Motor neuron (in vitro differentiated cells): ENCODE results near the gene PLCB2. TPM values are rescaled to one million over a fixed set of nuclear protein-coding genes. Genes with fewer than 3 reads are reported as not detected.

Source experiments
- ATAC-seq, 8 experiments: fragments of 200-7000 bp; cut with Tn5 transposase; replicated peaks in 6 of 8; 2 replicates each; pipeline ENCODE4 v1.8.0; 2021; ENCODE audit warnings: mild to moderate bottlenecking in 8 of 8, moderate library complexity in 8 of 8
- H3K27ac ChIP-seq, 2 donors: fragments of 250-450 bp; sonication (Bioruptor Pico); 2 replicates each; pipeline ENCODE4 v1.9.0; 2021; ENCODE audit warnings: antibody characterized with exemption in 2 of 2, mild to moderate bottlenecking in 2 of 2, moderate library complexity in 1 of 2
- H3K4me1 ChIP-seq, 2 donors: fragments of 250-450 bp; sonication (Bioruptor Pico); replicated peaks in 1 of 2; 2 replicates each; pipeline ENCODE4 v1.6.1; 2021; ENCODE audit warnings: antibody characterized with exemption in 2 of 2, mild to moderate bottlenecking in 2 of 2, moderate library complexity in 1 of 2
- H3K4me3 ChIP-seq, 5 donors: fragments of 250-450 bp; sonication (Bioruptor Pico); 2 replicates each; pipeline ENCODE4 v1.9.0; 2021; ENCODE audit warnings: antibody characterized with exemption in 5 of 5, mild to moderate bottlenecking in 5 of 5, moderate library complexity in 4 of 5
- WGBS, 10 experiments: fragments of 450-650 bp; shearing (Covaris generic); methylation state at CpG; one replicate each; pipeline ENCODE4 v1.0.0; 2022; 5-methylcytosine and 5-hydroxymethylcytosine counted together
- in situ Hi-C, 9 experiments: fragments of 400-800 bp; cut with MboI; loops; one replicate each; pipeline ENCODE4 v1.15.0; 2021; ENCODE audit warnings: low sequenced_read_pairs in 9 of 9, low pct_unique_long_range_greater_than_20kb in 2 of 9; ENCODE audit not compliant: unreplicated experiment in 9 of 9
- total RNA-seq, 8 experiments: library from RNA; unstranded; fragments of 300-600 nt; gene quantifications; 2 replicates each; pipeline versions ENCODE4 v1.2.3 to v1.2.4, GENCODE V29; 2022

PLCB2 gene
- total RNA-seq, 8 experiments from 2014 or later: 0.87 to 3.3 (median 1.6) TPM

DNA sequence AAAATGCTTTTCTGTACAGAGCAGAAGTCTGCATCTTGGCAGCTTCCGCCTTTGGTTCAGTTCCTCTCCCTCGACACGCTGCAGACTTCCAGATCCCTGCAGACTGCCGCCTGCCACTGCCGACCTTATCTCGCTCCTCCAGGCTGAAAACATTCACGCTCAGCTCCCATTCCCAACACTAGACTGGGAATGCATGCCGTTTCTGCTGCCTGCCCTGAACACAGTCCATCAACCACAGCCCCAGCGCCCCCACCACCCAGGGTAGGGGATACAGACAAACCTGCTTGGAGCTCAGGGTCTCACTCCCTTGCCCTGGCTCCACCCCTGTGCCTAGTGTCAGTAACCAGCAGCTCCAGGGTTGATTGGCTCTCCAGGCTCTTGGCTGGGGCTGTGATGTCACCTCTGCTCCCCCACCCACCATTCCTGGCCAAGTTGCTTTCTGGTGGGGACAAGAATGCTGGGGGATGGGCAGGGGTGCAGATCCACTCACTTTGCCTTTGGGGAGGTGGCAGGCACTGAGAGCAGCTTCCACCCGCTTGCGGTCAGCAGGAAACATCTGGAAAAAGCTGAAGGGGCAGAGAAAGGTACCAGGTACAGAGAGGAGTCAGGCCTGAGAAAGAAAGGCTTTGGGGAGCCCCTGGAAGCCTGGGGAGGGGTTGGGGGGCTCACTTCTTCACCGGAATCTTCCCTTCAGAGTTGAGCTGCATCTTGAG is 6.1 kb downstream of the PLCB2 start:
- no peak overlapping the region for H3K4me3 ChIP-seq
- peak in 4 of 8 experiments; percentile 37 to 50 (median 44) for ATAC-seq
- 40 to 100% (median 65%) methylated on average over 1 to 8 of the region's 12 CpGs; no CpG with 5 or more reads in 2 of the 10 experiments for WGBS, 10 experiments
- H3K4me1 ChIP-seq: peaks cover under 1 to 8% of the 10 kb centered on the region in 2 donors
- in situ Hi-C loops: no loop called here
- H3K27ac ChIP-seq: no peak overlapping the region

DNA sequence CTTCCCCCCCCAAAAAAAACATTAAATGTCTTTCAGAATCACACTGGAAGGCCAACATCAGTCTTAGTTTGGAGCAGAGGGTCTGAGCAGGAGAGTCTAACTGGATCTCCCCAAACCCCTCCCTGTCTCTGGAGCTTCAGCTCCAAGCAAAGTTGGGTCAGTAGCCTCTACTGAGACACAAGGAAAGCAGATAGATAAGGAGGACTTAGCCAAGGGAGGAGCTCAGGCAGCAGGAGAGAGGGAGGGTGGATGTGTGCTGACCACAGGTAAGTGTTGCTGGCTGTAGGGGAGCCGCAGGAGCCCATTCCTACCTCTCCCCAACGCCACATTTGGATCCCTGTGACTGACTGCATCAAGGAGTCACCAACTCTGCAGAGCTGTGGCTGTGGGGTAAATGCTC is 7.0 kb downstream of the PLCB2 start:
- Histone ChIP-seq H3K4me1 (peaks cover 0 to 11% of the 10 kb centered on the region in 2 donors), H3K4me3 (no peak overlapping the region), H3K27ac (no peak overlapping the region)
- in situ Hi-C loops: no loop called here
- WGBS, 10 experiments: 14 to 90% methylated on average over 1 to 2 of the region's 2 CpGs; no CpG with 5 or more reads in 8 of the 10 experiments
- ATAC-seq: no peak

DNA sequence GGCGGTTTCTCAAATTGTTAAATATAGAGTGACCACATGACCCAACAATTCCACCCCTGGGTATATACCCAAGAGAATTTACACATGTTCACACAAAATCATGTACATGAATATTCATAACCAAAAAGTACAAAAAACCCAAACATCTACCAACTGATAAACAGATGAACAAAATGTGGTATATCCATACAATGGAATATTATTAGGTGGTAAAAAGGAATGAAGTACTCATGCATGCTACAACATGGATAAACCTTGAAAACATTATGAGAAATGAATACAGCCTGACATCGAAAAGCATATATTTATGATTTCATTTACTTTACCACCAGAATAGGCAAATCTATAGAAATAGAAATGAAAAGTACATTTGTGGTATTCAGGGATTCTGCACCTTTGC is 7.4 kb downstream of the PLCB2 start:
- 20 to 100% (median 90%) methylated on average over 1 to 2 of the region's 2 CpGs for WGBS, 10 experiments
- H3K4me1 ChIP-seq: peaks cover 0 to 14% of the 10 kb centered on the region in 2 donors
- no peak for ATAC-seq
- no peak overlapping the region for H3K4me3 ChIP-seq
- in situ Hi-C loops: no loop called here
- no peak overlapping the region for H3K27ac ChIP-seq

DNA sequence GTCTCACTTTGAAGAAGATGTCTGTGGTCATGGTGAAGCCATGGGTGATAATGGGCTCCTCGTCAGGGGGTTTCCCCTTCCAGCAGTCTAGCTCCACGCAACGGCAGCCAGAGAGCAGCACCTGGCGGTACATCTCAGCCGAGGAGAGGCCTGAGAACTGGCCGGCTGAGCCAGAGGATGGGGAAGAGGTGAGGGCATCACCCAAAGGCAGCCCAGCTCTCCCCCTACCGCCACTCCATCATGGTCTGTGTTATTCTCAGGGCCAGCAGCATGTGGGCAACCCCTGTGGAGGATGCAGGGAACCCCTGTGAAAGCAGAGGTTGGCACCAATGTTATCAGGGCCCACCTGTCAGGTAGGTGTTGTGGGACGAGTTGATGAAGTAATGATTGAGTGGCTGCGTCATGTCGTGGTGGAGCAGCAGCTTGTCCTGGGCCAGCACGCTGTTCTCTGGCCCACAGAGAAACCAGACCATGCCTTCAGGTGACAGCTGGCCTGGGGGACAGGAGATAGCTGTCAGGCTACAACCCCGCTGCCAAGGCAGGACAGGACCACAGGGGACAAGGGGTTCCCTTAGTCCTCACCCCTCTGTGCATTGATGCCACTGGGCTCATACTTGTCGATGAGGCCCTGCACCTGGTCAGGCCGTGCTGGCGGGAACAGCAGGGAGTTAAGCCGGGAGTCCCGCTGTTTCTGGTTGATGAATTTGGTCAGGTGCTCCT is 9.4 kb downstream of the PLCB2 start:
- 80 to 100% (median 88%) methylated on average over 1 to 7 of the region's 17 CpGs; no CpG with 5 or more reads in 4 of the 10 experiments for WGBS, 10 experiments
- no peak for ATAC-seq
- Histone ChIP-seq H3K27ac (no peak overlapping the region), H3K4me3 (no peak overlapping the region), H3K4me1 (peaks cover 14 to 29% of the 10 kb centered on the region in 2 donors)
- in situ Hi-C loops: no loop called here

DNA sequence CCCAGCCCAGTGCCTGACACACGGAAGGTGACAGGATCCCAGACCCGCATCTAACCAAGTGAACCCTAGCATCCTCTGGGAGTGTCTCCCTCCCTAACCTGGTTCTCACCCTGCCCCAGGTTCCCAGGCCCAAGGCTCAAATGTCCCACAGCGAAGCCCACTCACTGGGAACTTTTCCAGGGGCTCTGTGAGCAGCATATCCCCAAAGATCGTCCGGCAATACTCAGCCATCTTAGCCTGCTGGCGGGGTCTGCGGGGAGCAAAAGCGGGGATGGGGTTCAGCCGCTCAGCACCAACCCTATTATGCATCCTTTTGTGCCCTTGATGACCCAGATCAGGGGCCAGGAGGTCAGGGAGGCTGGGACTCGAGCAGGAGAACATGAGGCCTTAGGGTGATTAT is 10.4 kb downstream of the PLCB2 start:
- no peak for ATAC-seq
- in situ Hi-C loops: no loop called here
- Histone ChIP-seq H3K4me1 (peaks cover 22 to 39% of the 10 kb centered on the region in 2 donors), H3K27ac (no peak overlapping the region), H3K4me3 (no peak overlapping the region)
- 70 to 100% (median 75%) methylated on average over 1 to 4 of the region's 10 CpGs; no CpG with 5 or more reads in 7 of the 10 experiments for WGBS, 10 experiments

DNA sequence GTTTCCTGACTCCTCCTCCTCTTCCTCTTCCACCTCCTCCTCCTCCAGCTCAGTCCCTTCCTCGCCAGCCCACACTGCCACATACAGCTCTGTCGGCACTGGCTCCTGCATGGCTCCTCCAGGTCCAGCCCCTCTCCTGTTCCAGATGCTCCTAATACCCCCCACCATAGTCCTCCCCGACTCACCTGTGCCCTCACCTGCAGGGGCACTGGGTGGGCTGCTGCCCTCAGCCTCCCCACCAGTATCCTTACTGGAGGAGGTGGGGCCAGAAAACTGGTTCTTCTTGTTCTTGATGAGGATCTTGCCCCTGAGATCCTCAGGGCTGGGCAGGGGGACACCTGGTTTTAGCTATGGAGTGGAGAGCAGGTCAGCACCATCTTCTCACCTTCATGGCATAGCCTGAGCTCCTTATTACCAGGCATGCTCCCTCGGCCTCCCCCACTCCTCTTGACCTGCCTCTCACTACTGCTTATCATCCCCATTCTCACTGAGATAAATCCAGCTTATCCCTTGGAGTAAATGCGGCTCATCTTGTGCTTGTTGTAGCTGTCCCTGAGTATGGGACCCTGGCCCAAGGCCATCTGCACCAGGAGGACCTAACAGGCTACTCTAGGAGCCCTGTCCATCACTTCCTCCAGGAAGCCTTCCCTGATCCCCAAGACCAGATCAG is 11.0 kb downstream of the PLCB2 start:
- Histone ChIP-seq H3K27ac (no peak overlapping the region), H3K4me3 (no peak overlapping the region), H3K4me1 (peaks cover 24 to 44% of the 10 kb centered on the region in 2 donors)
- ATAC-seq: no peak
- 40 to 100% (median 78%) methylated on average over 1 to 4 of the region's 5 CpGs; no CpG with 5 or more reads in 5 of the 10 experiments for WGBS, 10 experiments
- in situ Hi-C loops: no loop called here

DNA sequence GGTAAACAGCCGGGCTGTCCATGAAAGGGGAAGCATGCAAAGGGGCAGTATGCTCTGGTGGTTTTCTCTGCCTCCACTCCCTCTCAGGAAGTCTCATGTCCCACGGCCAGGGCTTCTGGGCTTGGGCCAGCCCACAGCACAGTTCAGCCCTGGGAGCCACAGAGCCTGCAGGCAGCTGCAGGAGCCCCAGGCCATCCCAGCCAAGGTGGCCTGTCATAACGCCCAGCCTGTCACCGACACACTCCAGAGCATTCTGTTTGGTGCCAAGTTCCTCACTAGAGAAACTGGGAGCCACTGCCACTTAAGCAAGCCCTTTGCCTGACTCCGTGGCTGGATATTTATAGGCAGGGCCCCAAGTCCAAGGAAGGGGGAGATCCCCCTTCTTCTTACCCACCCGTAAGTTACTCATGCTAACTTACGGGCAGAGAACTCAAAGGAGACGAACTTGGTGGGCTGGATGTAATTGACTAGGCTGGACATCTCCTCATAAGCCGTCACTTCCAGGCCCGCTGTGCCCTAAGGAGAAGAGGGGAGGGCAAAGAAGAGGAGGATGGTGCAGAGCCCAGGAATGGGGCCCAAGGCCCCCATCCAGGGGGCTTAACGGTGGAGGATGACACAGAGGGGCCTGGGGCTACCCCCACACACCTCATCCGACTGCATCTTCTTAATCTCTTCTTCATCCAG is 11.7 kb downstream of the PLCB2 start:
- in situ Hi-C loops: no loop called here
- H3K27ac ChIP-seq: no peak overlapping the region
- ATAC-seq: no peak
- 0 to 100% (median 80%) methylated on average over 1 to 4 of the region's 12 CpGs for WGBS, 10 experiments
- peaks cover 31 to 46% of the 10 kb centered on the region in 2 donors for H3K4me1 ChIP-seq
- H3K4me3 ChIP-seq: no peak overlapping the region

DNA sequence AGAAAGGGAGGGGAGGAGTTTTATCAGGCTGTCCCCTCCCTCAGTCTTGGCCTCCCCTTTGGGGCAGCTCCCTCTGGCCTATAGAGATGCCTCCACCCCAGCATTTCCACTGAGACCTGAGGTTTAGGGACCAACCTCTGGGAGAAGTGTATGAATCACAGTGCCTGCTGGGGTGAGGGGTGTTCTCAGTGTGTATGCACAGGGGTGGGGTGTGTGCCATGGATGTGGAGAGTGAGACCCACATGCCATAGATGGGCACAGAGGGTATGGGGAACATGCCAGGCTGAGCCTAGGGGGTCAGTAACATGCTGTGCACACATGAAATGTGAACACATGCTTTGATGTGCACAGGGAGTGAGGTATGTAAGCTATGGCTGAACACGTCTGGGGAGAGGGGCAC is 12.4 kb downstream of the PLCB2 start:
- in situ Hi-C loops: no loop called here
- no peak overlapping the region for H3K27ac ChIP-seq
- H3K4me3 ChIP-seq: no peak overlapping the region
- WGBS, 10 experiments: 100% methylated on average over 1 of the region's 1 CpG; no CpG with 5 or more reads in 9 of the 10 experiments
- no peak for ATAC-seq
- peaks cover 36 to 52% of the 10 kb centered on the region in 2 donors for H3K4me1 ChIP-seq

DNA sequence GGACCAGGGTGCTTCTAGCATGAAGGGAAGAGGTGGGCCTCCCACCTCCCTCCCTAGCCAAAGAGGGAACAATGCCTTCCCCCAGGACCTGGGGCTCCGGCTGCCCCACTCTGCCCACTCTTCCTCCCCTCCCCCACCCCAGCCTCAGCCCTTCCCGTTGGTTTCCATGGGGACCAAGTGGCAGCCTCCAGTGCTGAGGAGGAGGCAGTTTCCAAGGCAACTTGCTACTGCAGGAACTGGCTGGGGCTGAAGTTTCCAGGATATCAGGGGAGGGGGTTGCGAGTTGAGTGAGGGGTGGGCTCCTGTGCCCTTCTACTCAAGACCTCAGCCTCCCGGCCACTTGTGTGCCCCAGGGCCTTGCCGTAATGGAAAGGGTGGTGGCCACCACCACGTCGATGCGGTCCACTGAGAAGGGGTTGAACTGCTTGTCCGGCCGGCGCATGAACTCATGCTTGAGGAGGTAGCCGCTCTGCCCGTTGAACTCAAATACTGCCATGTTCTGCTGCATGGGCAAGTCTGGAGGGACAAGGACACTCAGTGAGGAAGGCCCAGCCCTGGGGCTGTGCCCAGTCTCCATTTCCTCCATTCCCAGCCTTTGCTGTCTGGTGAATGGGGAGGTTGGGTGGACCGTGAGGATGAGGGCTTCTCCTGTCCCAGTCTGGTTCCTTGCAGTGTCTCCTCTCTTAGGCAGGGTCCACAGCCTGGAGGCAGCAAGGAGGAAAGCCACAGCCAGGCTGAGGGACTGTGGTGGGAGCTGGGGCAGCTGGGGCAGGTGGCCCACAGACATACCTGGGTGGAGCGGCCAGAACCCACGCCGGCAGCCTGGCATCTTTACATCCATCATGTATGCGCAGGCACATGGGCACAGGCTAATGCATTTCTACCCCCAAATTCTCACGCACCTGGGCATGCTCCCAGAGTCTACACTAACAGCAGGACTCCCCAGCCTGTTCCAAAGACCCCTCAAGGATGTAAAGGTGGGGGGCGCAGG is 13.5 kb downstream of the PLCB2 start:
- WGBS, 10 experiments: 60 to 100% (median 78%) methylated on average over 1 to 11 of the region's 20 CpGs; no CpG with 5 or more reads in 4 of the 10 experiments
- Histone ChIP-seq H3K27ac (peak overlapping the region in 1 of 2 donors; percentile 57), H3K4me3 (no peak overlapping the region), H3K4me1 (peaks cover 36 to 54% of the 10 kb centered on the region in 2 donors)
- in situ Hi-C loops: no loop called here
- peak in 5 of 8 experiments; percentile 63 to 71 (median 67) for ATAC-seq

DNA sequence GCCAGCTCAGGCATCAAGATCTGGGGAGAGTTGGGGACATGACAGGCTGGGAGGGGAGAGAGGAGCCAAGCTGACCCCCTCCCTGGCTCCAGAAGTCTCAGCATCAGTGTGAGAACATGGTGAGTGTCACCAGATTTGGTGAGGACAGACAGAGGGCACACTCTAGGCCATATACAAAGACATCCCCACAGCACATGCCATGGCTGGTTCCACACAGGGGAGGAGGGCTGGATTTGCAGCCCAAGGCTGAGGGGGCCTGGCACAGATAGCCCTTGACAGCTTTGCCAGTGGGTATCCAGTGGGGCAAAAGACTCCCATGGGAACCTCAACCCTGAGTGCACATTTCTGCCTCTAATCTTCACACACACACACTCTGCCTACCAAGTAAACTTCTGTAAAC is 14.7 kb downstream of the PLCB2 start:
- peak overlapping the region in 1 of 2 donors; percentile 57 for H3K27ac ChIP-seq
- in situ Hi-C loops: no loop called here
- no peak overlapping the region for H3K4me3 ChIP-seq
- peaks cover 36 to 56% of the 10 kb centered on the region in 2 donors for H3K4me1 ChIP-seq
- ATAC-seq: no peak

DNA sequence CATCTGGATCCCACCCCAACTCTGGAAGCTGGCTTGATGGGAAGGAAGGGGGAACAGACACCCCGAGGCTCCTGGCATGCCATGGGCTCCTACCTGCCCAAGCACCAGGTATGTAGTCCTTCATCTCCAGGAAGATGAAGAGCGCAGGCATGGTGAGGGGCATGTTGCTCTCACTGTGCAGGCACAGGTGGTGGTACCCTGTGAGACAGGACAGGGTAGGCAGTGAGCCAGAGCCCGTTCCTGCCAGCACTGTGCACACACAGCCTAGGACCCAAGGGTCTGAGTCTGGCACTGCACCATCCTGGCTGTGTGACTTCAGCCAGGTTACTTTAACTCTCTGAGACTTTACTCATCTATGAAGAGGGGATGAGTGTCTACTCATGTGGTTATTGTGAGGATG is 15.5 kb downstream of the PLCB2 start:
- no peak overlapping the region for H3K27ac ChIP-seq
- no peak overlapping the region for H3K4me3 ChIP-seq
- in situ Hi-C loops: no loop called here
- no peak for ATAC-seq
- peaks cover 36 to 58% of the 10 kb centered on the region in 2 donors for H3K4me1 ChIP-seq
- WGBS, 10 experiments: 100% methylated on average over 1 of the region's 3 CpGs; no CpG with 5 or more reads in 9 of the 10 experiments
